Kidney (tissue), 14 donors: ENCODE measurements around the gene COX6A2. TPM values are rescaled to one million over a fixed set of nuclear protein-coding genes. Genes with fewer than 3 reads are reported as not detected.

ENCODE experiments used
- DNase-seq, 5 donors: peaks; one replicate each; pipeline ENCODE4 v3.0.0-alpha.2; 2013 to 2020
- FAIRE-seq: peaks from 2 replicates; lab custom pipeline; 2012; peaks lifted over from hg19 to GRCh38; lab: Jason Lieb, UNC
- H3K27ac ChIP-seq, 2 donors: one replicate each; pipeline ENCODE4 v1.7.0; 2013; ENCODE audit warnings: low read depth in 2 of 2, low read length in 2 of 2, inconsistent platforms in 1 of 2
- H3K27me3 ChIP-seq: one replicate; pipeline ENCODE4 v1.7.1; 2013; ENCODE audit warnings: low read length, inconsistent platforms; ENCODE audit not compliant: control insufficient read depth, insufficient read depth
- H3K36me3 ChIP-seq, 3 donors: one replicate each; pipeline versions ENCODE4 v1.7.0 to v1.7.1; 2013; ENCODE audit warnings: low read length in 3 of 3, control low read depth in 1 of 3, inconsistent platforms in 1 of 3; ENCODE audit not compliant: insufficient read depth in 3 of 3, control insufficient read depth in 2 of 3
- H3K4me1 ChIP-seq, 3 donors: one replicate each; pipeline versions ENCODE4 v1.7.0 to v1.7.1; 2013; ENCODE audit warnings: low read length in 3 of 3, inconsistent platforms in 1 of 3, low read depth in 1 of 3; ENCODE audit not compliant: control insufficient read depth in 2 of 3, insufficient read depth in 2 of 3
- H3K4me3 ChIP-seq, 3 donors: one replicate each; pipeline versions ENCODE4 v1.7.0 to v1.8.1; 2013; ENCODE audit warnings: low read length in 3 of 3, control low read depth in 1 of 3, inconsistent platforms in 1 of 3
- H3K9ac ChIP-seq, 3 donors: one replicate each; pipeline versions ENCODE4 v1.7.0 to v1.7.1; 2013; ENCODE audit warnings: low read length in 3 of 3, control low read depth in 1 of 3, inconsistent platforms in 1 of 3
- H3K9me3 ChIP-seq, 3 donors: one replicate each; pipeline versions ENCODE4 v1.7.0 to v1.7.1; 2013; ENCODE audit warnings: low read length in 3 of 3, control low read depth in 1 of 3, inconsistent platforms in 1 of 3; ENCODE audit not compliant: control insufficient read depth in 2 of 3, insufficient read depth in 1 of 3
- intact Hi-C: fragments of 100-400 bp; cut with DNase I; formaldehyde crosslinking; loops from one replicate; pipeline ENCODE4 v1.11.1; 2022
- polyA plus RNA-seq: library from polyadenylated mRNA; stranded (reverse); fragments of 350-450 nt; fragmentation: Illumina TruSeq; extraction: RNeasy Lipid Tissue Mini Kit (QIAGEN cat#74804); gene quantifications from one replicate; pipeline ENCODE4 v1.2.3, GENCODE V29; 2014; ENCODE audit warnings: low read depth, low replicate concordance; ENCODE audit not compliant: insufficient read depth
- total RNA-seq: library from RNA; stranded (reverse); fragmentation: NEBNext Ultra II Directional; extraction: Animal tissue kit (Norgen Biotek cat#: 25700); gene quantifications from one replicate; pipeline ENCODE4 v1.2.1, GENCODE V29; 2021
- TF ChIP-seq, protein P1 (sequence below): IDR thresholded peaks from 3 replicates; pipeline ENCODE4 v1.5.1; 2012; ENCODE audit warnings: mild to moderate bottlenecking, moderate library complexity, borderline replicate concordance; ENCODE audit not compliant: insufficient read depth; ENCODE audit errors: extremely low read depth
- donor health status: control.
- donor health status: control.
- donor health status: control.
- donor health status: control.
- donor health status: control.
- donor health status: DM: yes; HTN: yes; CAD: no.
- donor health status: Normal renal cell carcinoma (clear cell type).

The COX6A2 gene
- total and polyA plus RNA-seq, 2 donors from 2014 or later, result 5.5 TPM; not detected in 1

DNA sequence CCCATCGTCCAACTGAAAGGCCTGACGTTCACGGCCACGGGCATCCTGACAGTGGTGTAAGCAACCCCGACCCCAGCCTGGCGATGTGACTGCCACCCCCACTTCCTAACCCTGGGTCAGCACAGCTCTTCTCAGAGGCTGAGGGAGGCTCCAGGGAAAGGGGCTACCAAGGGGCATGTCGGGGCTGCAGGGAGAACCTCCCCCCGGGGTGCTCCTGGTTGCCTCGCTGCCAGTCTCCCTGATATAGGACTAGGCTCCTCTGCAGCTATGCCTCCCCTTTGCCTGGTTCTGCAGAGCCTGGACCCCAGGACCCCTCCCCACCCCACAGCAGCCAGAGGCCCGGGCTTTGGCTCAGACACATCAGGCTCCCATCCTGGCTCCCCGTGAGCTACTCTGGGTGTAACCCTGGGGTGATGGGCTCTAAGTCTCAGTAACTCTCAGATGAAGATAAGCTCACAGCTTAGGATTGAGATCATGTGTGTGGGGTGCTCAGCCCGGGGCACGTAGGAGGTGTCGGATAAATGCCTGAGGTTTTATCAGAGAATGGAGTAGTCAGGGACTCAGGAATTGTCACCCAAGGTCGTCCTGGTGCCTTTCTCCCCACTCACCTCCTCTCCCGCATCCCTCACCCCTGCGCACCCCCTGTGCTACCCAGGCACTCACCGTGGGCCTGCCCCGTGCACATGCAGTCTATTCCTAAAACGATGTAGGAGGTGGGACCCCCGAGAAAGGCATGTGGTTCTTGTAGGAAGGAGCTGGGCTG lies 24.4 kb downstream of the COX6A2 start:
- Histone ChIP-seq H3K27ac (no peak overlapping the region), H3K4me3 (no peak overlapping the region), H3K36me3 (no peaks in the 10 kb centered on the region), H3K27me3 (no peaks in the 10 kb centered on the region), H3K9me3 (no peaks in the 10 kb centered on the region), H3K9ac (no peak overlapping the region), H3K4me1 (no peaks in the 10 kb centered on the region)
- DNase-seq (no peak), FAIRE-seq (no peak)
- TF ChIP-seq, protein P1, sequence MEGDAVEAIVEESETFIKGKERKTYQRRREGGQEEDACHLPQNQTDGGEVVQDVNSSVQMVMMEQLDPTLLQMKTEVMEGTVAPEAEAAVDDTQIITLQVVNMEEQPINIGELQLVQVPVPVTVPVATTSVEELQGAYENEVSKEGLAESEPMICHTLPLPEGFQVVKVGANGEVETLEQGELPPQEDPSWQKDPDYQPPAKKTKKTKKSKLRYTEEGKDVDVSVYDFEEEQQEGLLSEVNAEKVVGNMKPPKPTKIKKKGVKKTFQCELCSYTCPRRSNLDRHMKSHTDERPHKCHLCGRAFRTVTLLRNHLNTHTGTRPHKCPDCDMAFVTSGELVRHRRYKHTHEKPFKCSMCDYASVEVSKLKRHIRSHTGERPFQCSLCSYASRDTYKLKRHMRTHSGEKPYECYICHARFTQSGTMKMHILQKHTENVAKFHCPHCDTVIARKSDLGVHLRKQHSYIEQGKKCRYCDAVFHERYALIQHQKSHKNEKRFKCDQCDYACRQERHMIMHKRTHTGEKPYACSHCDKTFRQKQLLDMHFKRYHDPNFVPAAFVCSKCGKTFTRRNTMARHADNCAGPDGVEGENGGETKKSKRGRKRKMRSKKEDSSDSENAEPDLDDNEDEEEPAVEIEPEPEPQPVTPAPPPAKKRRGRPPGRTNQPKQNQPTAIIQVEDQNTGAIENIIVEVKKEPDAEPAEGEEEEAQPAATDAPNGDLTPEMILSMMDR, result no peak
- intact Hi-C loops, result no loop called here

DNA sequence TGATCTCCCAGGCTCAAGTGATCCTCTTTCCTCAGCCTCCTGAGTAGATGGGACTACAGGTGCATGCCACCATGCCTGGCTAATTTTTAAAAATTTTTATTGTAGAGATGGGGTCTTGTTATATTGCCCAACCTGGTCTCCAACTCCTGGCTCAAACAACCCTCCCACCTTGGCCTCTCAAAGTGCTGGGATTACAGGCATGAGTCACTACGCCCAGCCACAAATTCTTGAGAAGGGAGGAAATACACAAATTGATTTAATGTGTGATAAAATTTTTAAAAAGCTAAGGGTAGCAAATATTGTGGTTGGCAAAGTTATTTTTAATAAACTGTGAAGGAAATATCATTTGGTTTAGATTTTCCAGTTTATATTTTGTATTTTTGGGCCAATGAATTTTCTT lies 25.5 kb downstream of the COX6A2 start:
- Histone ChIP-seq H3K36me3 (no peaks in the 10 kb centered on the region), H3K4me1 (no peaks in the 10 kb centered on the region), H3K27ac (no peak overlapping the region), H3K27me3 (no peaks in the 10 kb centered on the region), H3K9me3 (no peaks in the 10 kb centered on the region), H3K9ac (no peak overlapping the region), H3K4me3 (no peak overlapping the region)
- no peak for FAIRE-seq
- intact Hi-C loops, result no loop called here
- TF ChIP-seq, protein P1, result no peak
- no peak for DNase-seq

DNA sequence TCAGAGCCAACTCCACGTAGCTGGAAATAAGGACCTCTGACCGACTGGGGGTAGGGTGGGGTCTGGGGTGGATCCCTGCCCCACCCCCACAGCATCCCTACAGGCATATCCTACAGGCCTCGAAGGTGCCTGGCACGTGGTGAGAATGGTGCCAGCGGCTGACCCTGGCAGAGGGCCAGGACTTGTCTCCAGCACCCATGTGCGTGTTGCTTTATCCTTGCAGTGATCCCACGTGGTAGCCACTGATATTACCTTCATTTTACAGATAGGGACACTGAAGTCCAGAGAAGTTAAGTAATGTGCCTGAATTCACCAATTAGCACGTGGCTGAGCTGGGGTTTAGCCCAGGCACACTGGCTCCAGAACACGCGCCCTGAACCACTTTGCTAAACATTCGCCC lies 26.7 kb downstream of the COX6A2 start:
- DNase-seq (no peak), FAIRE-seq (no peak)
- no peaks in the 10 kb centered on the region for H3K4me1 ChIP-seq

More for the DNA sequence above, 26.7 kb downstream of the COX6A2 start:
- no peak overlapping the region for H3K4me3 ChIP-seq
- TF ChIP-seq, protein P1, result no peak
- no peaks in the 10 kb centered on the region for H3K36me3 ChIP-seq
- no peak overlapping the region for H3K27ac ChIP-seq
- no peaks in the 10 kb centered on the region for H3K9me3 ChIP-seq
- intact Hi-C loops, result no loop called here
- no peak overlapping the region for H3K9ac ChIP-seq
- H3K27me3 ChIP-seq, result no peaks in the 10 kb centered on the region
